DMS 273 (cell line): Measurements from ENCODE around the gene PGRMC2.

Experiments used
- DNase-seq: peaks from one replicate; lab custom pipeline; 2025; ENCODE audit not compliant: unreplicated experiment; lab: John Stamatoyannopoulos, UW

Gene PGRMC2

GRCh38 chr4:128287141-128287870 is at the start of gene PGRMC2:
PGRMC2 (minus strand) TSS chr4:128287813; CDS start chr4:128287790, 23 bp downstream.
- peak; percentile 64 for DNase-seq

GRCh38 chr4:128335541-128335940 is 47.9 kb upstream of the PGRMC2 start:
- no peak for DNase-seq

- no peak for DNase-seq
Measured at GRCh38 chr4:128334256-128334655, 46.6 kb upstream of the PGRMC2 start.

GRCh38 chr4:128333309-128334018 is 45.9 kb upstream of the PGRMC2 start:
- no peak for DNase-seq

- DNase-seq: no peak
Measured at GRCh38 chr4:128332081-128332480, 44.5 kb upstream of the PGRMC2 start.

GRCh38 chr4:128329638-128330037 is 42.0 kb upstream of the PGRMC2 start:
- DNase-seq: no peak

- no peak for DNase-seq
Measured at GRCh38 chr4:128328106-128328505, 40.5 kb upstream of the PGRMC2 start.

GRCh38 chr4:128323401-128323800 is 35.8 kb upstream of the PGRMC2 start:
- no peak for DNase-seq

GRCh38 chr4:128322986-128323385 is 35.4 kb upstream of the PGRMC2 start:
- no peak for DNase-seq

- no peak for DNase-seq
Measured at GRCh38 chr4:128322311-128322710, 34.7 kb upstream of the PGRMC2 start.

GRCh38 chr4:128320656-128321055 is 33.0 kb upstream of the PGRMC2 start:
- no peak for DNase-seq

GRCh38 chr4:128315756-128316520 is 28.3 kb upstream of the PGRMC2 start:
- no peak for DNase-seq

GRCh38 chr4:128311659-128312403 is 24.2 kb upstream of the PGRMC2 start:
- DNase-seq: peak; percentile 16

GRCh38 chr4:128310266-128310697 is 22.7 kb upstream of the PGRMC2 start:
- peak; percentile 89 for DNase-seq

- no peak for DNase-seq
Measured at GRCh38 chr4:128309585-128309984, 22.0 kb upstream of the PGRMC2 start.

- no peak for DNase-seq
Measured at GRCh38 chr4:128308986-128309385, 21.4 kb upstream of the PGRMC2 start.

GRCh38 chr4:128307123-128307571 is 19.5 kb upstream of the PGRMC2 start:
- DNase-seq: no peak

GRCh38 chr4:128305942-128306341 is 18.3 kb upstream of the PGRMC2 start:
- DNase-seq: no peak

- no peak for DNase-seq
Measured at GRCh38 chr4:128303986-128304385, 16.4 kb upstream of the PGRMC2 start.

GRCh38 chr4:128303405-128303785 is 15.8 kb upstream of the PGRMC2 start:
- DNase-seq: no peak

GRCh38 chr4:128301979-128302378 is 14.4 kb upstream of the PGRMC2 start:
- no peak for DNase-seq
